CD4-positive, alpha-beta T cell (primary cell): ENCODE results near the gene GPX4. TPM values are rescaled to one million over a fixed set of nuclear protein-coding genes. Genes with fewer than 3 reads are reported as not detected.

ENCODE experiments used
- ATAC-seq: fragments of 200-7000 bp; cut with Tn5 transposase; one replicate; pipeline ENCODE4 v1.10.0; 2022; ENCODE audit warnings: mild to moderate bottlenecking; ENCODE audit not compliant: poor library complexity
- CTCF ChIA-PET: fragments of 350-600 bp; sonication (Branson Sonifier 250); formaldehyde crosslinking; loops from one replicate; lab custom pipeline; 2021; ENCODE audit warnings: antibody characterized with exemption, inconsistent platforms; lab: Charles Lee
- POLR2A ChIA-PET: fragments of 350-600 bp; sonication (Branson Sonifier 250); formaldehyde crosslinking; loops from one replicate; lab custom pipeline; 2021; ENCODE audit warnings: antibody characterized with exemption, inconsistent platforms; lab: Charles Lee
- DNase-seq, 14 experiments: peaks; one replicate each; pipeline ENCODE4 v3.0.0-alpha.2; 2013 to 2020; ENCODE audit warnings: mixed read lengths in 2 of 14
- H3K27ac ChIP-seq, 2 donors: one replicate each; pipeline versions ENCODE4 v1.5.1 to v1.7.0; 2013; ENCODE audit warnings: low read length in 2 of 2, low read depth in 1 of 2, mild to moderate bottlenecking in 1 of 2
- H3K27me3 ChIP-seq, 2 experiments: 1 replicate in 1 of 2; 2 replicates in 1 of 2; pipeline versions ENCODE4 v1.6.1 to v1.7.0; 2013; ENCODE audit warnings: low read length in 2 of 2, control low read depth in 1 of 2, mild to moderate bottlenecking in 1 of 2, moderate library complexity in 1 of 2; ENCODE audit not compliant: insufficient read depth in 2 of 2, control insufficient read depth in 1 of 2
- H3K36me3 ChIP-seq: one replicate; pipeline ENCODE4 v1.6.1; 2013; ENCODE audit warnings: low read length, control low read depth; ENCODE audit not compliant: insufficient read depth
- H3K4me1 ChIP-seq: one replicate; pipeline ENCODE4 v1.6.1; 2013; ENCODE audit warnings: low read length, control low read depth; ENCODE audit not compliant: insufficient read depth
- H3K4me3 ChIP-seq: one replicate; pipeline ENCODE4 v1.5.1; 2013; ENCODE audit warnings: mild to moderate bottlenecking, low read length, moderate library complexity
- H3K9me3 ChIP-seq, 2 experiments: 1 replicate in 1 of 2; 2 replicates in 1 of 2; pipeline versions ENCODE4 v1.6.1 to v1.7.0; 2013; ENCODE audit warnings: low read length in 2 of 2, mild to moderate bottlenecking in 2 of 2, control low read depth in 1 of 2, moderate library complexity in 1 of 2; ENCODE audit not compliant: control insufficient read depth in 1 of 2, insufficient read depth in 1 of 2
- H3K27ac Mint-ChIP-seq: one replicate; pipeline ENCODE4 v1.8.0; 2020; ENCODE audit warnings: mixed read lengths
- H3K27me3 Mint-ChIP-seq: one replicate; pipeline ENCODE4 v1.8.0; 2021; ENCODE audit warnings: mixed read lengths
- H3K36me3 Mint-ChIP-seq: one replicate; pipeline ENCODE4 v1.8.0; 2021; ENCODE audit warnings: low read depth, mixed read lengths
- H3K4me1 Mint-ChIP-seq: one replicate; pipeline ENCODE4 v1.8.0; 2021; ENCODE audit warnings: low read depth, mixed read lengths
- H3K4me3 Mint-ChIP-seq: one replicate; pipeline ENCODE4 v1.8.0; 2020; ENCODE audit warnings: mild to moderate bottlenecking, mixed read lengths
- H3K9me3 Mint-ChIP-seq: one replicate; pipeline ENCODE4 v1.8.0; 2020; ENCODE audit warnings: mixed read lengths
- CTCF ChIP-seq: fragments of 200-600 bp; IDR thresholded peaks from one replicate; pipeline ENCODE4 v1.8.0; 2022; ENCODE audit warnings: antibody characterized with exemption, mild to moderate bottlenecking
- intact Hi-C, 2 experiments: fragments of 100-400 bp; cut with DNase I in 1 of 2; cut with micrococcal nuclease in 1 of 2; formaldehyde crosslinking; loops; one replicate each; pipeline versions ENCODE4 v1.15.1 to v1.9.0; 2023 to 2025; cut with DNase I, micrococcal nuclease
- total RNA-seq, 174 experiments: library from RNA in 2 of 174; stranded (reverse) in 2 of 174; gene quantifications; one replicate each; pipeline ENCODE4 v1.2.3 and lab custom pipeline; 2021 to 2026

The GPX4 gene
- total RNA-seq, 2 experiments from 2014 or later: 174 to 175 TPM

DNA sequence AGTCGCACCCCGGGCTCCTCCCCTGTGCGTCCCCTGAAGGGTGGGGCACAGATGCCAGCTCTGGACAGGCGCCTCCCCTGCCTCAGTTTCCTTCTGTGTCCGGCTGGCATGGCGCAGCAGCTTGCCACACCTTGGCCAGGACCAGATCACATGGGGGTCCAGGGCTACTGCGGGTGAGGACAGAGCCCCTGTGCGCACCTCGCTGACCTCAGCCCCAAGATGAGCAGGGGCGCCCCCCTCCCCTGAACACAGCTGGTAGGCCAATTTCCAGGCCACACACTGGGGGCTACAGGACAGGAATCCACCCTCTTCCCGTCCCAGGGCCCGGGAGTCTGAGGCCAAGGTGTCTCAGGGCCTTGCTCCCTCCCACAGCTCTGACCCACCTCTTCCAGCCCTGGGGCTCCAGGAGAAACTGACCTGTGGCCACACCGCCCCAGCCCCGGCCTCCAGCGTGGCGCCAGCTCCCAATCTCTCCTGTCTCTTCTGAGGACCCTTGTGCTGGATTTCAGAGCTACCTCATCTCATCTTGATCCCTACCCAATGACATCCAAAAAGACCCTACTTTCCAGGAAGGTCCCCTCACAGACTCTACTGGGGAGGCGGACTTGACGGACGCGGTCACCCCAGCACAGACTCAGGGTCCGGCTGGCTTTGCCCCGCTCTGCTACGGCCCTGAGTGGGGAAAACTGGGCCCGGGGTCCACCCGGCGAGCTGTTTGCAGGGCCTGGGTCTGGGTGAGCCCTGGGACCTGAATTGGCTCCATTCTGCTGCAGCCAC, 42.0 kb downstream of the GPX4 start:
- Mint-ChIP-seq H3K4me1 (no peaks in the 10 kb centered on the region), H3K27ac (no peak overlapping the region), H3K36me3 (peaks cover 34% of the 10 kb centered on the region), H3K27me3 (no peaks in the 10 kb centered on the region), H3K9me3 (no peaks in the 10 kb centered on the region), H3K4me3 (no peak overlapping the region)
- Histone ChIP-seq H3K27me3 (no peaks in the 10 kb centered on the region), H3K27ac (no peak overlapping the region), H3K4me3 (no peak overlapping the region), H3K4me1 (peaks cover 15% of the 10 kb centered on the region), H3K36me3 (peaks cover 30% of the 10 kb centered on the region), H3K9me3 (peaks cover 0 to 9% of the 10 kb centered on the region in 2 experiments)
- DNase-seq (no peak), ATAC-seq (no peak)
- POLR2A ChIA-PET: no interaction called here
- TF ChIP-seq CTCF: no peak
- CTCF ChIA-PET: no interaction called here
- intact Hi-C loops: no loop called here

DNA sequence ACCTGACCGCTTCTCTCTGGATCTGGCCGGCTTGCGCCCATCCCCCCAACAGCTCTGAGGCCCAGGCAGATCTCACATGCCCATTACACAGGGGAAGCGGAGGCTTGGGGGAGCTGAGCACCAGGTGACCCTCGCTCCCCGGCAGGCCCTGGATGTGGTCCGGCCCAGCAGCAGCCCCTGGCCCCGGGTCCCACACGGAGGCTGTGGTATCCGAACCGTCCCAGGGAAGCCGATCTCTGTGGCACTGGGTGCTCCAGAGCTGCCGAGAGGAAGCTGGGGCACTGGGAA, 42.6 kb downstream of the GPX4 start:
- ATAC-seq: no peak
- Histone ChIP-seq H3K4me1 (peaks cover 15% of the 10 kb centered on the region), H3K27ac (no peak overlapping the region), H3K4me3 (no peak overlapping the region), H3K9me3 (peaks cover 0 to 9% of the 10 kb centered on the region in 2 experiments), H3K36me3 (peaks cover 35% of the 10 kb centered on the region), H3K27me3 (no peaks in the 10 kb centered on the region)
- H3K27ac Mint-ChIP-seq: no peak overlapping the region
- CTCF ChIA-PET: no interaction called here
- H3K9me3 Mint-ChIP-seq: no peaks in the 10 kb centered on the region
- H3K4me1 Mint-ChIP-seq: no peaks in the 10 kb centered on the region
- intact Hi-C loops: no loop called here
- H3K27me3 Mint-ChIP-seq: no peaks in the 10 kb centered on the region
- no peak for DNase-seq
- TF ChIP-seq CTCF: no peak
- H3K4me3 Mint-ChIP-seq: no peak overlapping the region
- H3K36me3 Mint-ChIP-seq: peaks cover 34% of the 10 kb centered on the region
- POLR2A ChIA-PET: no interaction called here

- no peak for ATAC-seq
- Mint-ChIP-seq H3K9me3 (no peaks in the 10 kb centered on the region), H3K27me3 (no peaks in the 10 kb centered on the region), H3K4me3 (no peak overlapping the region), H3K4me1 (no peaks in the 10 kb centered on the region), H3K36me3 (peaks cover 33% of the 10 kb centered on the region), H3K27ac (no peak overlapping the region)
- peaks cover 40% of the 10 kb centered on the region for H3K36me3 ChIP-seq
- H3K9me3 ChIP-seq: peaks cover 0 to 7% of the 10 kb centered on the region in 2 experiments
- ChIA-PET POLR2A (interaction anchor here (1.0 kb wide), 1 partner anchor 13 kb away, joined by 3 read pairs; no protein-coding TSS in a partner anchor), CTCF (no interaction called here)
- H3K27ac ChIP-seq: no peak overlapping the region
- no peak for TF ChIP-seq CTCF
- no peaks in the 10 kb centered on the region for H3K27me3 ChIP-seq
- no peak overlapping the region for H3K4me3 ChIP-seq
- peaks cover 15% of the 10 kb centered on the region for H3K4me1 ChIP-seq
- no peak for DNase-seq
- intact Hi-C loops: no loop called here
Observed at GRCh38 chr19:1146858-1147780, 43.3 kb downstream of the GPX4 start.
